Liver (tissue), 3 donors: Measurements from ENCODE around the gene GTPBP2.

Experiments
- ATF3 ChIP-seq: IDR thresholded peaks from 2 replicates; pipeline ENCODE4 v1.6.1; 2016; ENCODE audit warnings: antibody characterized with exemption
- CTCF ChIP-seq: fragments of 150-350 bp; IDR thresholded peaks from 2 replicates; pipeline ENCODE4 v1.5.1; 2017; ENCODE audit warnings: improper control_type of control experiment, low read depth, low read length; ENCODE audit not compliant: missing input control
- GABPA ChIP-seq, 2 donors: IDR thresholded peaks in 1 of 2; conservative IDR thresholded peaks in 1 of 2; 2 replicates each; pipeline ENCODE4 v1.6.1; 2016; ENCODE audit warnings: antibody characterized with exemption in 2 of 2, mild to moderate bottlenecking in 1 of 2, moderate library complexity in 1 of 2
- JUND ChIP-seq, 2 donors: IDR thresholded peaks; 2 replicates each; pipeline ENCODE4 v1.6.1; 2016; ENCODE audit warnings: antibody characterized with exemption in 2 of 2
- RAD21 ChIP-seq, 2 donors: IDR thresholded peaks; 2 replicates each; pipeline ENCODE4 v1.6.1; 2016; ENCODE audit warnings: antibody characterized with exemption in 2 of 2, mild to moderate bottlenecking in 2 of 2
- REST ChIP-seq: IDR thresholded peaks from 2 replicates; pipeline ENCODE4 v1.6.1; 2016; ENCODE audit warnings: antibody characterized with exemption, mild to moderate bottlenecking
- SP1 ChIP-seq: IDR thresholded peaks from 2 replicates; pipeline ENCODE4 v1.6.1; 2018; ENCODE audit warnings: antibody characterized with exemption, mild to moderate bottlenecking
- TAF1 ChIP-seq: conservative IDR thresholded peaks from 2 replicates; pipeline ENCODE4 v1.6.1; 2016; ENCODE audit warnings: antibody characterized with exemption, mild to moderate bottlenecking
- ZBTB33 ChIP-seq: IDR thresholded peaks from 2 replicates; pipeline ENCODE4 v1.6.1; 2016; ENCODE audit warnings: antibody characterized with exemption
- TF ChIP-seq, protein P1 (sequence below): IDR thresholded peaks from 2 replicates; pipeline ENCODE4 v1.6.1; 2016; ENCODE audit warnings: antibody characterized with exemption
- donor health status: healthy.
- donor health status: healthy.

DNA sequence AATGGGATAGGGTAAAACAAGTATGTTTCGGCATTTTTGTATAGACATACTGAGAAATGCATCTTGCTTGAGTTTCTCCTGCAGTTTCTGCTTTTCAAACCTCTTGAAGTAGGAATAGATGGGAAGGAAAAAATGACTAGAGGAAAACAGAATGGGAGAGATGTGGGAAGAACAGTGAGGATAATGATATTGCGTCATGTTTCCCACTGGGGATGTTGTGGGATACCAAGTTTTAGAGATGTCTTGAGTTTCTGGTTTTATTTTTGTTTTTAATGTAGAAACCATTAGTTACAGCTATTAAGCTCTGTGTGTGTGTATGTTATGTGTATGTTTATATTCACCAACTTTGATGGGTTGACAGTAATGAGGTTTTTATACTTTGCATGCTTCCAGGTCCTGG, 28.5 kb downstream of the GTPBP2 start:
- no peak for TF ChIP-seq REST
- TF ChIP-seq ATF3: no peak
- TF ChIP-seq RAD21 (IDR thresholded peaks at IDR 0.05): no peak
- TF ChIP-seq, protein P1, sequence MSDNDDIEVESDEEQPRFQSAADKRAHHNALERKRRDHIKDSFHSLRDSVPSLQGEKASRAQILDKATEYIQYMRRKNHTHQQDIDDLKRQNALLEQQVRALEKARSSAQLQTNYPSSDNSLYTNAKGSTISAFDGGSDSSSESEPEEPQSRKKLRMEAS: no peak
- TF ChIP-seq CTCF: no peak
- no peak for TF ChIP-seq TAF1
- no peak for TF ChIP-seq JUND (IDR thresholded peaks at IDR 0.05)
- no peak for TF ChIP-seq SP1
- TF ChIP-seq GABPA (IDR thresholded peaks at IDR 0.05 in 1 of 2, conservative IDR thresholded peaks at IDR 0.05 in 1 of 2): no peak
- no peak for TF ChIP-seq ZBTB33
